HepG2 (cell line): ENCODE results near the gene RAI2. TPM values are rescaled to one million over a fixed set of nuclear protein-coding genes. Genes with fewer than 3 reads are reported as not detected.

ENCODE experiments used
- ATAC-seq: fragments of 200-7000 bp; cut with Tn5 transposase; 3 replicates; pipeline ENCODE4 v1.9.1; 2020; ENCODE audit warnings: mild to moderate bottlenecking, moderate library complexity
- BruUV-seq: library from RNA; stranded (reverse); fragments of 400-500 nt; replicated peaks from 2 replicates; lab custom pipeline; 2021; lab: Mats Ljungman, UMichigan
- CTCF ChIA-PET: fragments of 300-600 bp; formaldehyde crosslinking; extraction: SDS; loops from one replicate; lab custom pipeline; 2021; ENCODE audit warnings: low total read pairs, inconsistent platforms, low intra/inter-chr PET ratio; lab: Yijun Ruan, JAX
- POLR2A ChIA-PET: fragments of 350-600 bp; sonication (Branson Sonifier 250); formaldehyde crosslinking; loops from one replicate; lab custom pipeline; 2020; ENCODE audit warnings: antibody characterized with exemption, inconsistent platforms; lab: Yijun Ruan, JAX
- DNase-seq: peaks from one replicate; pipeline ENCODE4 v3.0.0-alpha.2; 2015; ENCODE audit warnings: low spot score
- FAIRE-seq: peaks from 3 replicates; lab custom pipeline; 2011; peaks lifted over from hg19 to GRCh38; lab: Jason Lieb, UNC
- H2AFZ ChIP-seq: one replicate; pipeline ENCODE4 v1.6.1; 2011; ENCODE audit warnings: low read length, inconsistent platforms
- H3K27ac ChIP-seq: fragments of 300-600 bp; 3 replicates; pipeline ENCODE4 v1.8.0; 2011; ENCODE audit warnings: mixed run types, mild to moderate bottlenecking, mixed read lengths, low read length, inconsistent platforms; ENCODE audit not compliant: insufficient read depth; ENCODE audit errors: extremely low read length
- H3K27me3 ChIP-seq, 2 experiments: fragments of 200-600 bp in 1 of 2; 2 replicates in 1 of 2; 3 replicates in 1 of 2; pipeline versions ENCODE4 v1.6.0 to v1.8.0; 2011; ENCODE audit warnings: low read length in 2 of 2, mild to moderate bottlenecking in 2 of 2, moderate library complexity in 2 of 2, inconsistent platforms in 1 of 2; ENCODE audit not compliant: insufficient read depth in 2 of 2, control insufficient read depth in 1 of 2
- H3K36me3 ChIP-seq, 2 experiments: fragments of 200-600 bp in 1 of 2; replicated peaks in 1 of 2; 2 replicates in 1 of 2; 3 replicates in 1 of 2; pipeline versions ENCODE4 v1.5.1 to v1.8.0; 2011; ENCODE audit warnings: low read length in 2 of 2, inconsistent platforms in 1 of 2; ENCODE audit not compliant: insufficient read depth in 2 of 2, control insufficient read depth in 1 of 2
- H3K4me1 ChIP-seq: 2 replicates; pipeline ENCODE4 v1.5.1; 2012; ENCODE audit warnings: low read length, inconsistent platforms; ENCODE audit not compliant: insufficient read depth
- H3K4me2 ChIP-seq: 2 replicates; pipeline ENCODE4 v1.6.0; 2011; ENCODE audit warnings: low read depth, low read length, inconsistent platforms
- H3K4me3 ChIP-seq, 3 experiments: fragments of 200-600 bp in 1 of 3; sonication (generic), shearing (Covaris generic) in 1 of 3; replicated peaks in 1 of 3; 2 replicates each; pipeline ENCODE4 v1.5.1; 2011 to 2016; ENCODE audit warnings: low read length in 3 of 3, inconsistent platforms in 2 of 3, low read depth in 2 of 3, mild to moderate bottlenecking in 2 of 3, control low read depth in 1 of 3, mixed read lengths in 1 of 3; ENCODE audit not compliant: insufficient read depth in 1 of 3
- H3K79me2 ChIP-seq: one replicate; pipeline ENCODE4 v1.6.1; 2011; ENCODE audit warnings: low read length, inconsistent platforms; ENCODE audit not compliant: insufficient read depth
- H3K9ac ChIP-seq: 2 replicates; pipeline ENCODE4 v1.6.0; 2011; ENCODE audit warnings: mild to moderate bottlenecking, low read depth, low read length, inconsistent platforms; ENCODE audit not compliant: insufficient read depth
- H3K9me3 ChIP-seq: 2 replicates; pipeline ENCODE4 v1.5.1; 2012; ENCODE audit warnings: mild to moderate bottlenecking, low read length
- H4K20me1 ChIP-seq: 2 replicates; pipeline ENCODE4 v1.6.0; 2011; ENCODE audit warnings: inconsistent platforms, mild to moderate bottlenecking, low read length, moderate library complexity; ENCODE audit not compliant: insufficient read depth
- CHCHD3 ChIP-seq: sonication (generic); formaldehyde crosslinking; IDR thresholded peaks from 2 replicates; pipeline ENCODE4 v1.8.0; 2022; ENCODE audit warnings: mild to moderate bottlenecking, missing genetic modification reagents, moderate library complexity
- GATAD1 ChIP-seq: IDR thresholded peaks from 2 replicates; pipeline ENCODE4 v1.6.1; 2016; ENCODE audit warnings: missing genetic modification reagents, missing compliant biosample characterization
- MIXL1 ChIP-seq: IDR thresholded peaks from 2 replicates; pipeline ENCODE4 v1.6.1; 2016
- PATZ1 ChIP-seq: sonication (generic); formaldehyde crosslinking; IDR thresholded peaks from 2 replicates; pipeline ENCODE4 v1.4.0; 2020; ENCODE audit warnings: missing genetic modification reagents
- PHF21A ChIP-seq: sonication (generic); formaldehyde crosslinking; IDR thresholded peaks from 2 replicates; pipeline ENCODE4 v1.5.0; 2020; ENCODE audit warnings: mild to moderate bottlenecking, missing genetic modification reagents
- PRDM15 ChIP-seq: sonication (generic); formaldehyde crosslinking; IDR thresholded peaks from 2 replicates; pipeline ENCODE4 v1.4.0; 2020; ENCODE audit warnings: missing genetic modification reagents
- REL ChIP-seq: sonication (generic); formaldehyde crosslinking; conservative IDR thresholded peaks from 2 replicates; pipeline ENCODE4 v1.8.0; 2022; ENCODE audit warnings: mild to moderate bottlenecking, missing genetic modification reagents, moderate library complexity
- SIN3B ChIP-seq: fragments of 150-350 bp; IDR thresholded peaks from 2 replicates; pipeline ENCODE4 v1.6.1; 2014; ENCODE audit warnings: low read length
- ZNF10 ChIP-seq: sonication (generic); formaldehyde crosslinking; IDR thresholded peaks from 2 replicates; pipeline ENCODE4 v1.4.0; 2020; ENCODE audit warnings: mild to moderate bottlenecking, low read depth, missing genetic modification reagents, borderline replicate concordance
- ZNF383 ChIP-seq: sonication (generic); formaldehyde crosslinking; IDR thresholded peaks from 2 replicates; pipeline ENCODE4 v1.4.0; 2020; ENCODE audit warnings: missing genetic modification reagents, mild to moderate bottlenecking, borderline replicate concordance
- ZNF441 ChIP-seq: sonication (generic); formaldehyde crosslinking; IDR thresholded peaks from 2 replicates; pipeline ENCODE4 v1.7.0; 2021; ENCODE audit warnings: missing genetic modification reagents, borderline replicate concordance
- ZNF746 ChIP-seq: sonication (generic); formaldehyde crosslinking; IDR thresholded peaks from 2 replicates; pipeline ENCODE4 v1.8.0; 2022; ENCODE audit warnings: mild to moderate bottlenecking, missing genetic modification reagents
- WGBS: methylation state at CpG from one replicate; pipeline ENCODE4 v1.1.6; 2017; ENCODE audit warnings: low lambda C conversion rate; 5-methylcytosine and 5-hydroxymethylcytosine counted together
- in situ Hi-C: cut with HindIII; loops from 2 replicates; pipeline ENCODE4 v1.10.0; 2017; ENCODE audit warnings: low pct_unique_long_range_greater_than_20kb; ENCODE audit not compliant: extremely low pct_ligation_motif_present
- intact Hi-C: fragments of 100-400 bp; cut with micrococcal nuclease; formaldehyde crosslinking; loops from one replicate; pipeline ENCODE4 v1.10.0; 2022; ENCODE audit not compliant: unreplicated experiment
- polyA plus RNA-seq, 8 experiments: library from polyadenylated mRNA; depleted of rRNA in 3 of 8; stranded (reverse) in 7 of 8; unstranded in 1 of 8; fragments of >200 nt; fragmentation: Illumina TruSeq in 4 of 8; extraction: Trizol in 4 of 8; gene quantifications; 2 replicates each; pipeline versions ENCODE4 v1.2.1 to v1.2.3, GENCODE V29; 2011 to 2016; ENCODE audit warnings: low read depth in 4 of 8, missing spikeins in 1 of 8, mixed read lengths in 1 of 8; ENCODE audit not compliant: insufficient read depth in 1 of 8
- total RNA-seq, 5 experiments: library from RNA; depleted of rRNA; stranded (reverse); fragments of >200 nt; fragmentation: Illumina TruSeq; extraction: Trizol; gene quantifications; 2 replicates each; pipeline ENCODE4 v1.2.3, GENCODE V29; 2016; ENCODE audit warnings: low read depth in 1 of 5
- TF ChIP-seq, protein P1 (sequence below): sonication (generic); formaldehyde crosslinking; IDR thresholded peaks from 2 replicates; pipeline ENCODE4 v1.4.0; 2020; ENCODE audit warnings: missing genetic modification reagents
- TF ChIP-seq, protein P2 (sequence below): sonication (generic); formaldehyde crosslinking; IDR thresholded peaks from 2 replicates; pipeline ENCODE4 v1.9.0; 2021; ENCODE audit warnings: missing genetic modification reagents, mild to moderate bottlenecking, borderline replicate concordance
- TF ChIP-seq, protein P3 (sequence below): sonication (generic); formaldehyde crosslinking; IDR thresholded peaks from 2 replicates; pipeline ENCODE4 v1.5.0; 2020; ENCODE audit warnings: missing genetic modification reagents

RAI2 gene
- total and polyA plus RNA-seq, 2 of the 13 experiments (the other 11 are each of a cell fraction or from before 2014, with no cell fraction given), result not detected

- Histone ChIP-seq H3K27me3 (no peaks in the 10 kb centered on the region; a peak in 1 of 5 replicates), H4K20me1 (no peaks in the 10 kb centered on the region)
- CTCF ChIA-PET, result no interaction called here
- TF ChIP-seq CHCHD3 (CRISPR knock-in tag), result no peak
- no peak for TF ChIP-seq ZNF383
- no peak for TF ChIP-seq ZNF441
- TF ChIP-seq, protein P1, sequence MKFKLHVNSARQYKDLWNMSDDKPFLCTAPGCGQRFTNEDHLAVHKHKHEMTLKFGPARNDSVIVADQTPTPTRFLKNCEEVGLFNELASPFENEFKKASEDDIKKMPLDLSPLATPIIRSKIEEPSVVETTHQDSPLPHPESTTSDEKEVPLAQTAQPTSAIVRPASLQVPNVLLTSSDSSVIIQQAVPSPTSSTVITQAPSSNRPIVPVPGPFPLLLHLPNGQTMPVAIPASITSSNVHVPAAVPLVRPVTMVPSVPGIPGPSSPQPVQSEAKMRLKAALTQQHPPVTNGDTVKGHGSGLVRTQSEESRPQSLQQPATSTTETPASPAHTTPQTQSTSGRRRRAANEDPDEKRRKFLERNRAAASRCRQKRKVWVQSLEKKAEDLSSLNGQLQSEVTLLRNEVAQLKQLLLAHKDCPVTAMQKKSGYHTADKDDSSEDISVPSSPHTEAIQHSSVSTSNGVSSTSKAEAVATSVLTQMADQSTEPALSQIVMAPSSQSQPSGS, result no peak
- TF ChIP-seq, protein P2, sequence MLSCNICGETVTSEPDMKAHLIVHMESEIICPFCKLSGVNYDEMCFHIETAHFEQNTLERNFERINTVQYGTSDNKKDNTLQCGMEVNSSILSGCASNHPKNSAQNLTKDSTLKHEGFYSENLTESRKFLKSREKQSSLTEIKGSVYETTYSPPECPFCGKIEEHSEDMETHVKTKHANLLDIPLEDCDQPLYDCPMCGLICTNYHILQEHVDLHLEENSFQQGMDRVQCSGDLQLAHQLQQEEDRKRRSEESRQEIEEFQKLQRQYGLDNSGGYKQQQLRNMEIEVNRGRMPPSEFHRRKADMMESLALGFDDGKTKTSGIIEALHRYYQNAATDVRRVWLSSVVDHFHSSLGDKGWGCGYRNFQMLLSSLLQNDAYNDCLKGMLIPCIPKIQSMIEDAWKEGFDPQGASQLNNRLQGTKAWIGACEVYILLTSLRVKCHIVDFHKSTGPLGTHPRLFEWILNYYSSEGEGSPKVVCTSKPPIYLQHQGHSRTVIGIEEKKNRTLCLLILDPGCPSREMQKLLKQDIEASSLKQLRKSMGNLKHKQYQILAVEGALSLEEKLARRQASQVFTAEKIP (CRISPR knock-in tag), result no peak
- TF ChIP-seq GATAD1 (CRISPR knock-in tag), result no peak
- no peak for TF ChIP-seq PRDM15 (CRISPR knock-in tag)
- TF ChIP-seq ZNF10 (CRISPR knock-in tag), result no peak
- no peak for TF ChIP-seq PATZ1 (CRISPR knock-in tag)
- no peak for TF ChIP-seq ZNF746 (CRISPR knock-in tag)
- TF ChIP-seq, protein P3, sequence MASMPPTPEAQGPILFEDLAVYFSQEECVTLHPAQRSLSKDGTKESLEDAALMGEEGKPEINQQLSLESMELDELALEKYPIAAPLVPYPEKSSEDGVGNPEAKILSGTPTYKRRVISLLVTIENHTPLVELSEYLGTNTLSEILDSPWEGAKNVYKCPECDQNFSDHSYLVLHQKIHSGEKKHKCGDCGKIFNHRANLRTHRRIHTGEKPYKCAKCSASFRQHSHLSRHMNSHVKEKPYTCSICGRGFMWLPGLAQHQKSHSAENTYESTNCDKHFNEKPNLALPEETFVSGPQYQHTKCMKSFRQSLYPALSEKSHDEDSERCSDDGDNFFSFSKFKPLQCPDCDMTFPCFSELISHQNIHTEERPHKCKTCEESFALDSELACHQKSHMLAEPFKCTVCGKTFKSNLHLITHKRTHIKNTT (CRISPR knock-in tag), result no peak
- TF ChIP-seq SIN3B, result no peak
- no peak for TF ChIP-seq REL (CRISPR knock-in tag)
- TF ChIP-seq MIXL1 (CRISPR knock-in tag), result no peak
- no peak for TF ChIP-seq PHF21A (CRISPR knock-in tag)
- TF ChIP-seq, all 625 proteins: peak for 0
- no TSS peak for BruUV-seq
- intact Hi-C loops (no loop called here), in situ Hi-C loops (loop anchor here (25.0 kb wide), 1 partner anchor 577 kb away; no protein-coding TSS in a partner anchor)
- 0% methylated on average over 1 of the region's 6 CpGs for WGBS
- Histone ChIP-seq H3K9me3 (no peaks in the 10 kb centered on the region), H3K4me2 (no peak overlapping the region), H3K36me3 (no peaks in the 10 kb centered on the region), H3K79me2 (no peaks in the 10 kb centered on the region), H3K4me1 (no peaks in the 10 kb centered on the region), H2AFZ (no peak overlapping the region), H3K27ac (no peak overlapping the region), H3K9ac (no peak overlapping the region), H3K4me3 (no peak overlapping the region)
- FAIRE-seq (no peak), ATAC-seq (no peak), DNase-seq (no peak)
- POLR2A ChIA-PET, result no interaction called here
Measured at GRCh38 chrX:17809984-17810383, 51.1 kb downstream of the RAI2 start.
